Prostate gland (tissue), 2 donors: ENCODE data around the gene RTEL1.

ENCODE experiments used
- POLR2AphosphoS5 ChIP-seq: sonication (generic); formaldehyde crosslinking; IDR thresholded peaks from one replicate; pipeline ENCODE4 v1.6.1; 2017; ENCODE audit warnings: antibody characterized with exemption
- TF ChIP-seq, protein P1 (sequence below), 4 experiments: fragments of 200-600 bp in 2 of 4; fragments of 450-650 bp in 2 of 4; sonication (generic) in 2 of 4; IDR thresholded peaks; 1 replicate in 3 of 4; 2 replicates in 1 of 4; pipeline ENCODE4 v1.5.1; 2016 to 2019; ENCODE audit warnings: antibody characterized with exemption in 4 of 4, mild to moderate bottlenecking in 2 of 4, moderate library complexity in 2 of 4

DNA sequence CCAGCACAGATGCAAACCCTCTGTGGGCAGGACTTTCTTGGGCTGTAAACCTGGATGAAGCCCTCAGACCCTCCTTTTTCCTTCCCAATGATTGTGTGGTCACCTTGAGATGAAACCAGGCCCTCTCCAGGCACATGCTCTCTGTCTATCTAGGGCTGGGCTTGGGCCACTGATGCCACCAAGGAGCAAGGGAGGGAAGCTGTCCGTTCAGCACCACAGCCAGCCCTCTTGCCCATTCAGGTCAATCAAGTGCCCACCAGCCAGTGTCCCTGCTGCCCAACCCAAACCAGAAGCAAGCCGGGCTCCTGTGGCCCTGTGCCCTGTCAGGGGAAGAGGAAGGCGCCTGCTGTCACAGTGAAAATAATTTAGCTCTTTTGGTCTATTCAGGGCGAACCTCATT is 12.9 kb upstream of the RTEL1 start:
- TF ChIP-seq, protein P1, sequence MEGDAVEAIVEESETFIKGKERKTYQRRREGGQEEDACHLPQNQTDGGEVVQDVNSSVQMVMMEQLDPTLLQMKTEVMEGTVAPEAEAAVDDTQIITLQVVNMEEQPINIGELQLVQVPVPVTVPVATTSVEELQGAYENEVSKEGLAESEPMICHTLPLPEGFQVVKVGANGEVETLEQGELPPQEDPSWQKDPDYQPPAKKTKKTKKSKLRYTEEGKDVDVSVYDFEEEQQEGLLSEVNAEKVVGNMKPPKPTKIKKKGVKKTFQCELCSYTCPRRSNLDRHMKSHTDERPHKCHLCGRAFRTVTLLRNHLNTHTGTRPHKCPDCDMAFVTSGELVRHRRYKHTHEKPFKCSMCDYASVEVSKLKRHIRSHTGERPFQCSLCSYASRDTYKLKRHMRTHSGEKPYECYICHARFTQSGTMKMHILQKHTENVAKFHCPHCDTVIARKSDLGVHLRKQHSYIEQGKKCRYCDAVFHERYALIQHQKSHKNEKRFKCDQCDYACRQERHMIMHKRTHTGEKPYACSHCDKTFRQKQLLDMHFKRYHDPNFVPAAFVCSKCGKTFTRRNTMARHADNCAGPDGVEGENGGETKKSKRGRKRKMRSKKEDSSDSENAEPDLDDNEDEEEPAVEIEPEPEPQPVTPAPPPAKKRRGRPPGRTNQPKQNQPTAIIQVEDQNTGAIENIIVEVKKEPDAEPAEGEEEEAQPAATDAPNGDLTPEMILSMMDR (IDR thresholded peaks at IDR 0.05), result no peak
- no peak for TF ChIP-seq POLR2AphosphoS5
